ENCODE results near the gene ELP2.
"Not testable (repeated sequence)": the region's sequence is repeated elsewhere in the genome, so short reads cannot be mapped to it uniquely, and the experiment has no call there.

The ELP2 gene

GRCh38 chr18:36112302-36112701 is 17.4 kb upstream of the ELP2 start:
- TF ChIP-seq, protein P1, sequence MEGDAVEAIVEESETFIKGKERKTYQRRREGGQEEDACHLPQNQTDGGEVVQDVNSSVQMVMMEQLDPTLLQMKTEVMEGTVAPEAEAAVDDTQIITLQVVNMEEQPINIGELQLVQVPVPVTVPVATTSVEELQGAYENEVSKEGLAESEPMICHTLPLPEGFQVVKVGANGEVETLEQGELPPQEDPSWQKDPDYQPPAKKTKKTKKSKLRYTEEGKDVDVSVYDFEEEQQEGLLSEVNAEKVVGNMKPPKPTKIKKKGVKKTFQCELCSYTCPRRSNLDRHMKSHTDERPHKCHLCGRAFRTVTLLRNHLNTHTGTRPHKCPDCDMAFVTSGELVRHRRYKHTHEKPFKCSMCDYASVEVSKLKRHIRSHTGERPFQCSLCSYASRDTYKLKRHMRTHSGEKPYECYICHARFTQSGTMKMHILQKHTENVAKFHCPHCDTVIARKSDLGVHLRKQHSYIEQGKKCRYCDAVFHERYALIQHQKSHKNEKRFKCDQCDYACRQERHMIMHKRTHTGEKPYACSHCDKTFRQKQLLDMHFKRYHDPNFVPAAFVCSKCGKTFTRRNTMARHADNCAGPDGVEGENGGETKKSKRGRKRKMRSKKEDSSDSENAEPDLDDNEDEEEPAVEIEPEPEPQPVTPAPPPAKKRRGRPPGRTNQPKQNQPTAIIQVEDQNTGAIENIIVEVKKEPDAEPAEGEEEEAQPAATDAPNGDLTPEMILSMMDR (IDR thresholded peaks at IDR 0.05): no peak
- H3K27me3 ChIP-seq: no peaks in the 10 kb centered on the region
- no peaks in the 10 kb centered on the region for H3K4me1 ChIP-seq (ENCODE audit: control insufficient read depth in 1 of 2, insufficient read depth in 1 of 2, low read depth in 1 of 2, low read length in 1 of 2)
- H3K9me3 ChIP-seq: no peaks in the 10 kb centered on the region
- H3K36me3 ChIP-seq: peaks cover 21% of the 10 kb centered on the region
- H3K4me3 ChIP-seq (ENCODE audit: low read depth in 1 of 2, low read length in 1 of 2): no peak overlapping the region
- no peak overlapping the region for H3K27ac ChIP-seq

DNA sequence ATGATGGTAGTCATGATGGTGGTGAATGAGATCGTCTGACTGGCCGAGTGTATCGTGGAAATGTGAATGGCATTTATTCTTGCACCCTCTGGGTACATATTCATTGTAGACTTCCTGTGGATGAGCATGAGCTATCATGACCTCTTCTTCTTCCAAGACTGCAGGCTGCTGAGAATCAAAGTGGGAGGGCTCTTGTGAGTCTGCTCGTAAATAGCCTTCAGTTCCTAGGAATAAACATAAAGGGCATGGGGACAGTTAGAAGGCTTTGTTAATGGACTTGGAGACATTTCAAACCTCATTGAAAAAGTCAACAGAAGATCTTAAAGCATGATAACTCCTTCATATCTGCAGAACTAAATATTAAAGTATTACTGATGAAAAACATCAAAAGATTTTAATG is 15.4 kb upstream of the ELP2 start:
- Histone ChIP-seq H3K4me3 (ENCODE audit: low read depth in 1 of 2, low read length in 1 of 2) (no peak overlapping the region), H3K27me3 (no peaks in the 10 kb centered on the region), H3K9me3 (no peaks in the 10 kb centered on the region), H3K27ac (no peak overlapping the region), H3K4me1 (ENCODE audit: control insufficient read depth in 1 of 2, insufficient read depth in 1 of 2, low read depth in 1 of 2, low read length in 1 of 2) (no peaks in the 10 kb centered on the region), H3K36me3 (peaks cover 21% of the 10 kb centered on the region)
- TF ChIP-seq, protein P1 (IDR thresholded peaks at IDR 0.05): no peak

DNA sequence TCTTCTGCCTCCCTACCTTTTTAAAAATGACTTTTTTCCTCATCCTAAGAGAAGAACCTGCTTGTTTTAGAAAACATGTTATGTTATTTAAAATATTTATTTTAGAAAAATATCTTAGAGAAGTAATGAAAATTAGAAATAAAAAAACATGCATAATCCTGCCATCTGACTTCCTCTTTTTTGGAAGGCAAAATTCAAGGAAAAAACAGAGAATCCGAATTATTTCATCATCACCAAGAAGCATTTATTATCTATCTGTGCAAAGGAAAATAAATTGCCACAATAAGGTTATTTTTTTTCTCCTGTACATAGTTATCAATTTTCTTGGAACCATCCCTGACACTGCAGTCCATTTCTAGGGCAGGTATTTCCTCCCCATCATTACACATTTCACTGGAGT is 15.0 kb upstream of the ELP2 start:
- H3K4me3 ChIP-seq (ENCODE audit: low read depth in 1 of 2, low read length in 1 of 2): no peak overlapping the region
- H3K36me3 ChIP-seq: peaks cover 21% of the 10 kb centered on the region
- TF ChIP-seq, protein P1 (IDR thresholded peaks at IDR 0.05): no peak
- H3K27ac ChIP-seq: no peak overlapping the region
- no peaks in the 10 kb centered on the region for H3K9me3 ChIP-seq
- H3K27me3 ChIP-seq: no peaks in the 10 kb centered on the region
- H3K4me1 ChIP-seq (ENCODE audit: control insufficient read depth in 1 of 2, insufficient read depth in 1 of 2, low read depth in 1 of 2, low read length in 1 of 2): no peaks in the 10 kb centered on the region

DNA sequence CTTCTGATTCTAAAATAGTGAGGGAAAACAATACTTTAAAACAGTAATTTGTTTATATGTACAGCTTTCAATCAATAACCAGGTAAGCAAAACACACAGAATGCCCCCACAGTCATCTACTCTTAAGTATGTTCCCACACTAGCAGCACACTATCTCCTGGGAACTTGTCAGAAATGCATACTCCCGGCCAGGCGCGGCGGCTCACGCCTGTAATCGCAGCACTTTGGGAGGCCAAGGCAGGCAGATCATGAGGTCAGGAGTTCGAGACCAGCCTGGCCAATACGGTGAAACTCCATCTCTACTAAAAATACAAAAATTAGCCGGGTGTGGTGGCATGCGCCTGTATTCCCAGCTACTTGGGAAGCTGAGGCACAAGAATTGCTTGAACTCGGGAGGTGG is 12.9 kb upstream of the ELP2 start:
- not testable (repeated sequence) for H3K4me1 ChIP-seq (ENCODE audit: control insufficient read depth in 1 of 2, insufficient read depth in 1 of 2, low read depth in 1 of 2, low read length in 1 of 2); H3K9me3 ChIP-seq; H3K27ac ChIP-seq; H3K27me3 ChIP-seq; H3K4me3 ChIP-seq (ENCODE audit: low read depth in 1 of 2, low read length in 1 of 2)
- peaks cover 26% of the 10 kb centered on the region for H3K36me3 ChIP-seq

DNA sequence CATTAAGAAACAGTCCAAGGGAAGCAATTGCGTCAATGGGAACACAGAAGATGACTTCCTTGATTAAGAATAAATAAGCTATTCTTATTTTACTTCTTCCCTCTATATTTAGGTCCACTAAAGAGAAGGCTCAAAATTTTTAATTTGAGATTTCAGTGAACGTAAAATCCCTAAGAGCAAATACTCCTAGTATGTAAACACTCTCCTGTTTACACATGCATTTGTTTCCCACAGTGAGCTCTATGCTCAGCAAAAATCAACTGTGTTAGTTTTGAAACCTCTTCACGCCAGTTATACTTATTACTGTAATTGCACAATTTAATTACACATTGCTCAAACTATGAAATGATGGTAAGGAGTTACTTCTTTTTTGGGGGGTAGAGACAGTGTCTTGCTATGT is 9.4 kb upstream of the ELP2 start:
- TF ChIP-seq, protein P1 (IDR thresholded peaks at IDR 0.05): no peak
- H3K4me1 ChIP-seq (ENCODE audit: control insufficient read depth in 1 of 2, insufficient read depth in 1 of 2, low read depth in 1 of 2, low read length in 1 of 2): no peaks in the 10 kb centered on the region
- H3K9me3 ChIP-seq: no peaks in the 10 kb centered on the region
- no peak overlapping the region for H3K27ac ChIP-seq
- no peaks in the 10 kb centered on the region for H3K27me3 ChIP-seq
- no peak overlapping the region for H3K4me3 ChIP-seq (ENCODE audit: low read depth in 1 of 2, low read length in 1 of 2)
- peaks cover 13% of the 10 kb centered on the region for H3K36me3 ChIP-seq

GRCh38 chr18:36124841-36125240 is 4.9 kb upstream of the ELP2 start:
- Histone ChIP-seq H3K27ac (no peak overlapping the region), H3K4me3 (ENCODE audit: low read depth in 1 of 2, low read length in 1 of 2) (no peak overlapping the region), H3K9me3 (no peaks in the 10 kb centered on the region), H3K27me3 (no peaks in the 10 kb centered on the region), H3K36me3 (peaks cover 13% of the 10 kb centered on the region), H3K4me1 (ENCODE audit: control insufficient read depth in 1 of 2, insufficient read depth in 1 of 2, low read depth in 1 of 2, low read length in 1 of 2) (peaks cover 10 to 13% of the 10 kb centered on the region in 2 experiments)
- TF ChIP-seq, protein P1 (IDR thresholded peaks at IDR 0.05): no peak

Data from neutrophil (primary cell).